Ovary (tissue), 9 donors: Measurements from ENCODE around the gene WDR17. TPM values are rescaled to one million over a fixed set of nuclear protein-coding genes. Genes with fewer than 3 reads are reported as not detected.

ENCODE experiments used
- DNase-seq, 5 donors: peaks; one replicate each; pipeline ENCODE4 v3.0.0-alpha.2; 2019 to 2020
- H3K27ac ChIP-seq, 2 donors: fragments of 200-600 bp; one replicate each; pipeline versions ENCODE4 v1.5.1 to v1.8.0; 2019 to 2022
- H3K27me3 ChIP-seq: fragments of 200-600 bp; one replicate; pipeline ENCODE4 v1.8.0; 2022
- H3K36me3 ChIP-seq: fragments of 200-600 bp; sonication (generic); one replicate; pipeline ENCODE4 v1.5.1; 2019
- H3K4me1 ChIP-seq: one replicate; pipeline ENCODE4 v1.8.1; 2013; ENCODE audit warnings: mild to moderate bottlenecking, moderate library complexity; ENCODE audit not compliant: insufficient read depth
- H3K4me3 ChIP-seq: fragments of 200-600 bp; sonication (generic); one replicate; pipeline ENCODE4 v1.5.1; 2017
- H3K9me3 ChIP-seq, 2 donors: fragments of 200-600 bp in 1 of 2; sonication (generic) in 1 of 2; one replicate each; pipeline versions ENCODE4 v1.5.1 to v1.8.1; 2013 to 2019; ENCODE audit warnings: mild to moderate bottlenecking in 1 of 2, moderate library complexity in 1 of 2
- EP300 ChIP-seq: sonication (generic); formaldehyde crosslinking; IDR thresholded peaks from one replicate; pipeline ENCODE4 v1.6.1; 2017; ENCODE audit warnings: antibody characterized with exemption
- POLR2A ChIP-seq: fragments of 450-650 bp; IDR thresholded peaks from one replicate; pipeline ENCODE4 v1.6.1; 2017; ENCODE audit warnings: antibody characterized with exemption, mild to moderate bottlenecking, moderate library complexity
- WGBS, 3 donors: extraction: QIAGEN DNeasy Blood & Tissue Kit in 1 of 3; methylation state at CpG; one replicate each; pipeline versions ENCODE4 v1.1.5 to v1.1.7; 2013 to 2017; 5-methylcytosine and 5-hydroxymethylcytosine counted together
- intact Hi-C, 4 donors: fragments of 100-400 bp; cut with DNase I; formaldehyde crosslinking; loops; one replicate each; pipeline versions ENCODE4 v1.11.0 to v1.15.1; 2022 to 2023
- polyA plus RNA-seq, 2 donors: library from polyadenylated mRNA; stranded (reverse); fragments of 200-250 nt in 1 of 2; fragments of 350-450 nt in 1 of 2; fragmentation: Illumina TruSeq in 1 of 2; extraction: RNeasy Lipid Tissue Mini Kit (QIAGEN cat#74804) in 1 of 2; gene quantifications; one replicate each; pipeline ENCODE4 v1.2.3, GENCODE V29; 2013 to 2014
- total RNA-seq, 7 donors: library from RNA; depleted of rRNA in 2 of 7; stranded (reverse); fragments of >200 nt in 2 of 7; fragmentation: NEBNext Ultra II Directional in 3 of 7; extraction: Animal tissue kit (Norgen Biotek cat#: 25700) in 3 of 7; gene quantifications; one replicate each; pipeline versions ENCODE4 v1.1.0 to v1.2.4, GENCODE V29; 2016 to 2023
- TF ChIP-seq, protein P1 (sequence below), 3 donors: fragments of 450-650 bp in 2 of 3; fragments of 200-600 bp in 1 of 3; IDR thresholded peaks; one replicate each; pipeline versions ENCODE4 v1.5.1 to v1.8.0; 2016 to 2022; ENCODE audit warnings: antibody characterized with exemption in 3 of 3, mild to moderate bottlenecking in 1 of 3
- donor health status: DM: no; HTN: no; CAD: no; lungs with moderate emphysema.
- donor health status: DM: no; HTN: no; CAD: no.
- donor health status: Bipolar disorder and iron deficiency.
- donor health status: DM: yes; HTN: yes; CAD: no.
- donor health status: DM: no; HTN: no; CAD: no.
- donor health status: DM: yes; HTN: yes; CAD: no.

The WDR17 gene
- total and polyA plus RNA-seq, 9 donors = 0.73 to 4.9 (median 2.1) TPM

DNA sequence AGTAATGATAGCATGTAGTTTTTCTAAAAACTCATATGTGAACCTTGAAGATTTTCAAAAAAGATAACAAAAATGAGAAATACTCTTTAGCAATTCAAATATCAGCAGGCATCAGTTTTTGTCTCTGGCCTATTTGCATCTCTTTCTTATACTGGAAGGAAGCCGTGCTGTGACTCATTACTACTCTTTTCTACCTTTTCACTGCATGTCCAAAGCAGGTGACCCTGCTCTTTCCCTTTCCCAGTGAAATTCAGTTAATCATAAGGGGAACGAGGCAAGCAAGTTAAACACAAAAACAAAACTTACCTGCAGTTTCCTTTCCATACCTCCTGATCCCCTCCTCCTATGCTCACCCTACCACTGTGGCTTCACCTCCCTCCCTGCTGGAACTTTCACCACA is 120.4 kb downstream of the WDR17 start:
- WGBS, 3 donors = 52 to 75% (median 66%) methylated on average over 2 of the region's 2 CpGs

DNA sequence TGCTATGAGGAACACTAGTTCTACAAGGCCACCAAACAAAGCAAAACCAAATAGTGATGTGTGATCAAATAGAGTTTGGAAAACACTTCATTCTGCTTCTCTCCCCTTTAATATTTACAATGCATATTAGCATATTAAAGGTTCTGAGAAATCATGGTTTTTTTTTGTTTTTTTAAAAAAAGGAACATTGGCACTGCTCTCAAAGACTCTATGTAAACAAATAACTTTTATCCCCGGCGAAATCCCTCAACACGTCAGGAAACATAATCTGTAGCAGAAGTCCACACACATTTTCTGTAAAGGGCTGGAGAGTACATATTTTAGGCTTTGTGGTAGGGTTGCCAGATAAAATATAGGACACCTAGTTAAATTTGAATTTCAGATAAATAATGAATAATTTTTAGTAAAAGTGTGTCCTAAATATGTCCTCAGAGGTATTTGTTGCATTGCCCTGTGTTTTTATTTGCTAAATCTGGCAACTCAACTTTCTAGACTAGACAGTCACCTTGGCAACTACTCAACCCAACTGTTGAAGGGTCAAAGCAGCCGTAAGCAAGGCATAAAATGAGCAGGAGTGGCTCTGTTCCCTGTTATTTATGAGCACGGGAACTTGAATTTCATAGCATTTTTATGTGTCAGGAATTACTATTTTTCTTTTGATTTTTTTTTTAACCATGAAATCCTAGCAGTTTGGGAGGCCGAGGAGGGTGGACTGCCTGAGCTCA is 121.2 kb downstream of the WDR17 start:
- H3K36me3 ChIP-seq = no peaks in the 10 kb centered on the region
- 7 to 17% (median 11%) methylated on average over 6 of the region's 6 CpGs for WGBS, 3 donors
- peaks cover 1% of the 10 kb centered on the region for H3K4me1 ChIP-seq
- no peaks in the 10 kb centered on the region for H3K9me3 ChIP-seq
- intact Hi-C loops = no loop called here
- H3K27ac ChIP-seq = no peak overlapping the region
- H3K27me3 ChIP-seq = no peaks in the 10 kb centered on the region
- H3K4me3 ChIP-seq = no peak overlapping the region
- no peak for DNase-seq
- TF ChIP-seq POLR2A (no peak), EP300 (no peak)
- TF ChIP-seq, protein P1, sequence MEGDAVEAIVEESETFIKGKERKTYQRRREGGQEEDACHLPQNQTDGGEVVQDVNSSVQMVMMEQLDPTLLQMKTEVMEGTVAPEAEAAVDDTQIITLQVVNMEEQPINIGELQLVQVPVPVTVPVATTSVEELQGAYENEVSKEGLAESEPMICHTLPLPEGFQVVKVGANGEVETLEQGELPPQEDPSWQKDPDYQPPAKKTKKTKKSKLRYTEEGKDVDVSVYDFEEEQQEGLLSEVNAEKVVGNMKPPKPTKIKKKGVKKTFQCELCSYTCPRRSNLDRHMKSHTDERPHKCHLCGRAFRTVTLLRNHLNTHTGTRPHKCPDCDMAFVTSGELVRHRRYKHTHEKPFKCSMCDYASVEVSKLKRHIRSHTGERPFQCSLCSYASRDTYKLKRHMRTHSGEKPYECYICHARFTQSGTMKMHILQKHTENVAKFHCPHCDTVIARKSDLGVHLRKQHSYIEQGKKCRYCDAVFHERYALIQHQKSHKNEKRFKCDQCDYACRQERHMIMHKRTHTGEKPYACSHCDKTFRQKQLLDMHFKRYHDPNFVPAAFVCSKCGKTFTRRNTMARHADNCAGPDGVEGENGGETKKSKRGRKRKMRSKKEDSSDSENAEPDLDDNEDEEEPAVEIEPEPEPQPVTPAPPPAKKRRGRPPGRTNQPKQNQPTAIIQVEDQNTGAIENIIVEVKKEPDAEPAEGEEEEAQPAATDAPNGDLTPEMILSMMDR (IDR thresholded peaks at IDR 0.05) = no peak

More for the DNA sequence above, 120.4 kb downstream of the WDR17 start:
- Histone ChIP-seq H3K4me3 (no peak overlapping the region), H3K9me3 (no peaks in the 10 kb centered on the region), H3K36me3 (no peaks in the 10 kb centered on the region), H3K27me3 (no peaks in the 10 kb centered on the region), H3K4me1 (peaks cover 1% of the 10 kb centered on the region), H3K27ac (no peak overlapping the region)
- DNase-seq = no peak
- intact Hi-C loops = no loop called here
- TF ChIP-seq, protein P1 (IDR thresholded peaks at IDR 0.05) = no peak
- TF ChIP-seq POLR2A = no peak
- no peak for TF ChIP-seq EP300

DNA sequence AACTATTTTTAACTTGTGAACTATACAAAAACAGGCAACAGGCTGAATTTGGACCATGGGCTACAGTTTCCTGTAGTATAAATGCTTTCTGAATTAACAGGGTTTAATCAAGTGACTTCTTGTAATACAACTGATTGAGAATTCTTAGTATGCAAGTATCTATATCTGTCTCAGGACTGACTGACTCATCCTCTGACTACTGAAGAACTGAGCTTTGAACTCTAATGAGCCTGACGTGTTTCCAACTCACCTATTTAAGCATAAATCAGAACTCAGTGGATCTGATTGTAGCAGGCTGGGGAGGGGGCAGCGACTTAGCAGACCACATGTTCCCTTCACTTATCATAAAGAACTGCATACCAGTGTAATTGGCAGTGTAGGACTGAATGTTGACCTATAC is 122.0 kb downstream of the WDR17 start:
- TF ChIP-seq POLR2A = no peak
- 36 to 55% (median 42%) methylated on average over 2 of the region's 2 CpGs for WGBS, 3 donors

DNA sequence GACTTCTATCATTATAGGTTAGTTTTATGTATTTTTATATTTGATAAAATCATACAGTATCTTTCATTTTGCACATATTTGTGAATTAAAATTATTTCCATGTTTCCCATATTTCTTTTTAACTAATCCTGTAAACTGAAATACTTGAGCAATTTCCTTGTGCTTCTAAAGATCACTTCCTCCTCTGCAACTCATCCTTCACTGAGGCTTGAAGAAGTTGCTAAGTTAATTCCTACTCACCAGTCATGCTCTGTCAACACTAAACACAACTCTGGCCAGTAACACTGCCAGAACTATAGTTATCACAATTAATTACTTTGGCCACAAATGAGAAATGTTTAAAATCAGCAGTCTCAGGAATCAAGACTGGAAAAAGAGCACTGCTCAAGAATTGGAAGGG is 123.0 kb downstream of the WDR17 start:
- Histone ChIP-seq H3K27ac (no peak overlapping the region), H3K36me3 (no peaks in the 10 kb centered on the region), H3K4me1 (peaks cover 1% of the 10 kb centered on the region), H3K4me3 (no peak overlapping the region), H3K27me3 (no peaks in the 10 kb centered on the region), H3K9me3 (no peaks in the 10 kb centered on the region)
- no peak for DNase-seq
- intact Hi-C loops = no loop called here
- TF ChIP-seq EP300 (no peak), POLR2A (no peak)
- TF ChIP-seq, protein P1 (IDR thresholded peaks at IDR 0.05) = no peak

More for the DNA sequence above, 122.0 kb downstream of the WDR17 start:
- Histone ChIP-seq H3K4me1 (peaks cover 1% of the 10 kb centered on the region), H3K9me3 (no peaks in the 10 kb centered on the region), H3K27me3 (no peaks in the 10 kb centered on the region), H3K4me3 (no peak overlapping the region), H3K36me3 (no peaks in the 10 kb centered on the region), H3K27ac (no peak overlapping the region)
- intact Hi-C loops = no loop called here
- no peak for DNase-seq
